GM10847 (cell line): ENCODE results near the gene PLCB1.

Experiments used
- POLR2A ChIP-seq: IDR thresholded peaks from 2 replicates; pipeline ENCODE4 v1.6.1; 2011; ENCODE audit not compliant: insufficient read length; ENCODE audit errors: extremely low read depth

The PLCB1 gene

GRCh38 chr20:8212286-8212685 is 80.2 kb downstream of the PLCB1 start:
- no peak for TF ChIP-seq POLR2A

GRCh38 chr20:8213270-8213669 is 81.2 kb downstream of the PLCB1 start:
- TF ChIP-seq POLR2A = no peak

- TF ChIP-seq POLR2A = no peak
Observed at GRCh38 chr20:8213831-8214587, 81.9 kb downstream of the PLCB1 start.

GRCh38 chr20:8215361-8215781 is 83.3 kb downstream of the PLCB1 start:
- no peak for TF ChIP-seq POLR2A

- TF ChIP-seq POLR2A = no peak
Observed at GRCh38 chr20:8216375-8217200, 84.5 kb downstream of the PLCB1 start.

- no peak for TF ChIP-seq POLR2A
Observed at GRCh38 chr20:8218861-8219260, 86.8 kb downstream of the PLCB1 start.

GRCh38 chr20:8219403-8219802 is 87.3 kb downstream of the PLCB1 start:
- TF ChIP-seq POLR2A = no peak

- no peak for TF ChIP-seq POLR2A
Observed at GRCh38 chr20:8220716-8221115, 88.7 kb downstream of the PLCB1 start.

- no peak for TF ChIP-seq POLR2A
Observed at GRCh38 chr20:8221887-8222419, 89.9 kb downstream of the PLCB1 start.

- no peak for TF ChIP-seq POLR2A
Observed at GRCh38 chr20:8223091-8223870, 91.2 kb downstream of the PLCB1 start.

GRCh38 chr20:8225658-8226057 is 93.6 kb downstream of the PLCB1 start:
- TF ChIP-seq POLR2A = no peak

GRCh38 chr20:8226106-8226505 is 94.0 kb downstream of the PLCB1 start:
- TF ChIP-seq POLR2A = no peak

GRCh38 chr20:8227293-8227692 is 95.2 kb downstream of the PLCB1 start:
- TF ChIP-seq POLR2A = no peak

- TF ChIP-seq POLR2A = no peak
Observed at GRCh38 chr20:8228315-8228714, 96.2 kb downstream of the PLCB1 start.

- no peak for TF ChIP-seq POLR2A
Observed at GRCh38 chr20:8229090-8229489, 97.0 kb downstream of the PLCB1 start.
